Activated naive CD4-positive, alpha-beta T cell treated with Interleukin-2 at 50 U/mL for 16 hours (primary cell): ENCODE measurements around the gene MBP.
A peak's percentile ranks its signal among the peaks of the same experiment; 100 is the strongest.

ENCODE experiments used
- DNase-seq: peaks from one replicate; pipeline ENCODE4 v3.0.0-alpha.2; 2020

The MBP gene

GRCh38 chr18:77151033-77151771 lies 18.6 kb upstream of the MBP start:
- DNase-seq, result no peak

- DNase-seq, result no peak
These were observed 18.0 kb upstream of the MBP start for GRCh38 chr18:77150588-77150987.

GRCh38 chr18:77148289-77148688 lies 15.7 kb upstream of the MBP start:
- no peak for DNase-seq

GRCh38 chr18:77147418-77147852 lies 14.9 kb upstream of the MBP start:
- no peak for DNase-seq

GRCh38 chr18:77146249-77147080 lies 13.9 kb upstream of the MBP start:
- DNase-seq, result no peak

- no peak for DNase-seq
These were observed 12.8 kb upstream of the MBP start for GRCh38 chr18:77145364-77145901.

GRCh38 chr18:77144451-77145118 lies 12.0 kb upstream of the MBP start:
- DNase-seq, result no peak

- no peak for DNase-seq
These were observed 11.5 kb upstream of the MBP start for GRCh38 chr18:77144046-77144445.

- DNase-seq, result no peak
These were observed 10.6 kb upstream of the MBP start for GRCh38 chr18:77143196-77143595.

GRCh38 chr18:77141401-77142118 lies 9.0 kb upstream of the MBP start:
- no peak for DNase-seq

- DNase-seq, result peak; percentile 36
These were observed 8.0 kb upstream of the MBP start for GRCh38 chr18:77140439-77141109.

GRCh38 chr18:77140030-77140429 lies 7.4 kb upstream of the MBP start:
- DNase-seq, result no peak

- no peak for DNase-seq
These were observed 7.0 kb upstream of the MBP start for GRCh38 chr18:77139619-77140018.

- no peak for DNase-seq
These were observed 5.7 kb upstream of the MBP start for GRCh38 chr18:77138270-77138669.

GRCh38 chr18:77137851-77138250 lies 5.3 kb upstream of the MBP start:
- no peak for DNase-seq

GRCh38 chr18:77136871-77137665 lies 4.5 kb upstream of the MBP start:
- DNase-seq, result no peak

- no peak for DNase-seq
These were observed 3.6 kb upstream of the MBP start for GRCh38 chr18:77136076-77136718.

- no peak for DNase-seq
These were observed 2.9 kb upstream of the MBP start for GRCh38 chr18:77135339-77136075.

GRCh38 chr18:77134611-77135010 lies 2.0 kb upstream of the MBP start:
- DNase-seq, result no peak
